SK-N-SH treated with all-trans-retinoic acid at 6 μM for 48 hours (cell line): ENCODE measurements around the gene NTSR1.

Source experiments
- ATAC-seq: fragments of 200-7000 bp; cut with Tn5 transposase; 3 replicates; pipeline ENCODE4 v1.9.1; 2020; ENCODE audit warnings: mild to moderate bottlenecking, moderate library complexity
- ARNTL ChIP-seq: fragments of 450-650 bp; formaldehyde crosslinking; IDR thresholded peaks from 2 replicates; pipeline ENCODE4 v1.5.0; 2020; ENCODE audit warnings: low read depth, mild to moderate bottlenecking, moderate library complexity, borderline replicate concordance
- BACH2 ChIP-seq: fragments of 250-450 bp; sonication (Bioruptor Pico); IDR thresholded peaks from 2 replicates; pipeline ENCODE4 v1.9.0; 2021; ENCODE audit warnings: mild to moderate bottlenecking, borderline replicate concordance
- CSRNP3 ChIP-seq: fragments of 250-450 bp; sonication (Bioruptor Pico); IDR thresholded peaks from 2 replicates; pipeline ENCODE4 v1.5.1; 2021; ENCODE audit warnings: mild to moderate bottlenecking, moderate library complexity
- ESRRG ChIP-seq: fragments of 250-450 bp; sonication (Bioruptor Pico); IDR thresholded peaks from 2 replicates; pipeline ENCODE4 v1.6.1; 2021; ENCODE audit warnings: mild to moderate bottlenecking
- GLIS3 ChIP-seq: fragments of 250-450 bp; sonication (Bioruptor Pico); IDR thresholded peaks from 2 replicates; pipeline ENCODE4 v1.5.0; 2020; ENCODE audit warnings: mild to moderate bottlenecking, moderate library complexity
- OSR1 ChIP-seq: fragments of 250-450 bp; sonication (Bioruptor Pico); IDR thresholded peaks from 2 replicates; pipeline ENCODE4 v1.8.0; 2022; ENCODE audit warnings: moderate library complexity, mild to moderate bottlenecking, inconsistent platforms
- PPARA ChIP-seq: fragments of 250-450 bp; sonication (Bioruptor Pico); IDR thresholded peaks from 2 replicates; pipeline ENCODE4 v1.5.0; 2020; ENCODE audit warnings: mild to moderate bottlenecking, borderline replicate concordance
- RARB ChIP-seq: fragments of 250-450 bp; sonication (Bioruptor Pico); IDR thresholded peaks from 2 replicates; pipeline ENCODE4 v1.8.0; 2021; ENCODE audit warnings: mild to moderate bottlenecking, moderate library complexity
- SNAI2 ChIP-seq: fragments of 250-450 bp; sonication (Bioruptor Pico); IDR thresholded peaks from 2 replicates; pipeline ENCODE4 v1.5.0; 2020; ENCODE audit warnings: mild to moderate bottlenecking, moderate library complexity
- TCF4 ChIP-seq: fragments of 250-450 bp; sonication (Bioruptor Pico); IDR thresholded peaks from 2 replicates; pipeline ENCODE4 v1.8.0; 2021; ENCODE audit warnings: mild to moderate bottlenecking, moderate library complexity, borderline replicate concordance
- ZC3H10 ChIP-seq: fragments of 250-450 bp; sonication (Bioruptor Pico); IDR thresholded peaks from 2 replicates; pipeline ENCODE4 v1.5.1; 2021; ENCODE audit warnings: mild to moderate bottlenecking, moderate library complexity
- ZFP3 ChIP-seq: fragments of 250-450 bp; sonication (Bioruptor Pico); IDR thresholded peaks from 2 replicates; pipeline ENCODE4 v1.5.0; 2020; ENCODE audit warnings: mild to moderate bottlenecking, moderate library complexity
- ZNF565 ChIP-seq: fragments of 450-650 bp; formaldehyde crosslinking; conservative IDR thresholded peaks from 2 replicates; pipeline ENCODE4 v1.5.0; 2020; ENCODE audit warnings: low read depth, mild to moderate bottlenecking, moderate library complexity
- ZNF70 ChIP-seq: fragments of 450-650 bp; formaldehyde crosslinking; IDR thresholded peaks from 2 replicates; pipeline ENCODE4 v1.5.0; 2020; ENCODE audit warnings: mild to moderate bottlenecking, moderate library complexity
- ZNF8 ChIP-seq: fragments of 450-650 bp; formaldehyde crosslinking; IDR thresholded peaks from 2 replicates; pipeline ENCODE4 v1.5.0; 2020; ENCODE audit warnings: mild to moderate bottlenecking, moderate library complexity
- TF ChIP-seq, protein P1 (sequence below): fragments of 250-450 bp; sonication (Bioruptor Pico); IDR thresholded peaks from 2 replicates; pipeline ENCODE4 v1.5.0; 2020; ENCODE audit warnings: mild to moderate bottlenecking, moderate library complexity
- TF ChIP-seq, protein P2 (sequence below): fragments of 250-450 bp; sonication (Bioruptor Pico); IDR thresholded peaks from 2 replicates; pipeline ENCODE4 v1.5.1; 2020; ENCODE audit warnings: low read depth, mild to moderate bottlenecking, moderate library complexity

NTSR1 gene

GRCh38 chr20:62770111-62770910 is 61.7 kb downstream of the NTSR1 start (continued):
- TF ChIP-seq, protein P1, sequence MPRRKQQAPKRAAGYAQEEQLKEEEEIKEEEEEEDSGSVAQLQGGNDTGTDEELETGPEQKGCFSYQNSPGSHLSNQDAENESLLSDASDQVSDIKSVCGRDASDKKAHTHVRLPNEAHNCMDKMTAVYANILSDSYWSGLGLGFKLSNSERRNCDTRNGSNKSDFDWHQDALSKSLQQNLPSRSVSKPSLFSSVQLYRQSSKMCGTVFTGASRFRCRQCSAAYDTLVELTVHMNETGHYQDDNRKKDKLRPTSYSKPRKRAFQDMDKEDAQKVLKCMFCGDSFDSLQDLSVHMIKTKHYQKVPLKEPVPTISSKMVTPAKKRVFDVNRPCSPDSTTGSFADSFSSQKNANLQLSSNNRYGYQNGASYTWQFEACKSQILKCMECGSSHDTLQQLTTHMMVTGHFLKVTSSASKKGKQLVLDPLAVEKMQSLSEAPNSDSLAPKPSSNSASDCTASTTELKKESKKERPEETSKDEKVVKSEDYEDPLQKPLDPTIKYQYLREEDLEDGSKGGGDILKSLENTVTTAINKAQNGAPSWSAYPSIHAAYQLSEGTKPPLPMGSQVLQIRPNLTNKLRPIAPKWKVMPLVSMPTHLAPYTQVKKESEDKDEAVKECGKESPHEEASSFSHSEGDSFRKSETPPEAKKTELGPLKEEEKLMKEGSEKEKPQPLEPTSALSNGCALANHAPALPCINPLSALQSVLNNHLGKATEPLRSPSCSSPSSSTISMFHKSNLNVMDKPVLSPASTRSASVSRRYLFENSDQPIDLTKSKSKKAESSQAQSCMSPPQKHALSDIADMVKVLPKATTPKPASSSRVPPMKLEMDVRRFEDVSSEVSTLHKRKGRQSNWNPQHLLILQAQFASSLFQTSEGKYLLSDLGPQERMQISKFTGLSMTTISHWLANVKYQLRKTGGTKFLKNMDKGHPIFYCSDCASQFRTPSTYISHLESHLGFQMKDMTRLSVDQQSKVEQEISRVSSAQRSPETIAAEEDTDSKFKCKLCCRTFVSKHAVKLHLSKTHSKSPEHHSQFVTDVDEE (CRISPR knock-in tag), result no peak
- TF ChIP-seq PPARA (CRISPR knock-in tag), result no peak
- no peak for TF ChIP-seq BACH2 (CRISPR knock-in tag)
- no peak for TF ChIP-seq ZNF8 (CRISPR knock-in tag)
- no peak for TF ChIP-seq ZFP3 (CRISPR knock-in tag)
- TF ChIP-seq, all 23 proteins: peak for 0

DNA sequence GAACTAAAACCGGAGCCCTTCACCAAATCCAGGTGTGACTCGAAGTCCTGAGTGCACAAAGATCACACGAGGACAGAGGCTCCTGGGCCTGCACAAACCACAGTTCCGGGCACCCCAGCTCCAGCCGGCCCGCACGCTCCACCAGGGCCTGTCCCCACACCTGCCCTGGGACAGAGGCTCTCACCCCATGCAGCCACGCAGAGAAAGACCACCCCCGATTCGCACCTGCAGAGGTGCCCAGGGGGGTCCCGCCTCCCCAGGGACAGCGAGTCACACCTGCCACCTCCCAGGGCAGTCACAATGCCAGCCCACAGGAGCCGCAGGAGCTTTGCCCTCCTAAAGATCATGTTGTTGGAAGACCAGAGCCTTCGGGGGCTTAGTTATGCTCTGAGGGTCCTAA is 62.3 kb downstream of the NTSR1 start:
- ATAC-seq, result no peak

DNA sequence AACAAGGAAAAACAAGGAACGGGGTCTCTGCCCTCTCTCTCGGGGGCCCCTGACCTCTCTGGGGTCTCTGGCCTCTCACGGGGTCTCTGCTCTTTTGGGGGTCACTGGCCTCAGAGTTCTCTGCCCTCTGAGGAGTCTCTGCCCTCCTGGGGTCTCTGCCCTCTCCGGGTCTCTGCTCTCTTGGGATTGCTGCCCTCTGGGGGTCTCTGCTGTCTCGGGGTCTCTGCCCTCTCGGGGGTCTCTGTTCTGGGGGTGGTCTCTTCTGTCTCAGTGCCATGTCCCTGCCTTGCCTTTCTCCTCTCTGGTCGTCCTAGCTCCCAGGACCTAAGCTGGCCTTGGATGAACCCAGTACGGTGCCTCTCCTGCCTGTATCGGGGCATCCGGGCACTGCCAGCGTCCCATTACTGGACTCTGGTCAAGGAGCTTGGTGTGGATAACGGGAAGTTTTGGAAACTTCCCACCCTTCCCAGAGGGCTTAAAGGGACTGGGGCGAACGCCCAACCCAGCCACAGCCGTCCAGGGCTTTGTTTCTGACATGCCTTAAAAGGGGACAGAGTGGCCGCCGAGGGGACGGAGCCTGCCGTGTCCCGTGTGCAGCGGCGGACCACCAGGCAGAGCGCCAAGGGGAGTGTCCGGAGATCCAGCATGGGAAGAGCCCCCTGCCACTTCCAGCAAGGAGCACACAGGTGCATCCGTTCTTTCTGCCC is 62.9 kb downstream of the NTSR1 start:
- no peak for ATAC-seq
- TF ChIP-seq RARB (no peak), ZC3H10 (CRISPR knock-in tag) (no peak), OSR1 (CRISPR knock-in tag) (no peak), ZNF565 (CRISPR knock-in tag) (no peak)

More for the DNA sequence above, 62.3 kb downstream of the NTSR1 start:
- TF ChIP-seq, protein P1 (CRISPR knock-in tag), result no peak
- TF ChIP-seq ZNF70 (CRISPR knock-in tag), result no peak
- TF ChIP-seq ZC3H10 (CRISPR knock-in tag), result no peak

GRCh38 chr20:62772103-62772611 is 63.5 kb downstream of the NTSR1 start:
- no peak for TF ChIP-seq TCF4 (CRISPR knock-in tag)
- TF ChIP-seq ARNTL (CRISPR knock-in tag), result no peak
- no peak for TF ChIP-seq PPARA (CRISPR knock-in tag)
- no peak for TF ChIP-seq GLIS3 (CRISPR knock-in tag)
- TF ChIP-seq ZNF8 (CRISPR knock-in tag), result no peak
- no peak for TF ChIP-seq ESRRG (CRISPR knock-in tag)
- TF ChIP-seq BACH2 (CRISPR knock-in tag), result no peak
- TF ChIP-seq, protein P2, sequence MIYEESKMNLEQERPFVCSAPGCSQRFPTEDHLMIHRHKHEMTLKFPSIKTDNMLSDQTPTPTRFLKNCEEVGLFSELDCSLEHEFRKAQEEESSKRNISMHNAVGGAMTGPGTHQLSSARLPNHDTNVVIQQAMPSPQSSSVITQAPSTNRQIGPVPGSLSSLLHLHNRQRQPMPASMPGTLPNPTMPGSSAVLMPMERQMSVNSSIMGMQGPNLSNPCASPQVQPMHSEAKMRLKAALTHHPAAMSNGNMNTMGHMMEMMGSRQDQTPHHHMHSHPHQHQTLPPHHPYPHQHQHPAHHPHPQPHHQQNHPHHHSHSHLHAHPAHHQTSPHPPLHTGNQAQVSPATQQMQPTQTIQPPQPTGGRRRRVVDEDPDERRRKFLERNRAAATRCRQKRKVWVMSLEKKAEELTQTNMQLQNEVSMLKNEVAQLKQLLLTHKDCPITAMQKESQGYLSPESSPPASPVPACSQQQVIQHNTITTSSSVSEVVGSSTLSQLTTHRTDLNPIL (CRISPR knock-in tag), result no peak
- no peak for TF ChIP-seq ZNF70 (CRISPR knock-in tag)
- no peak for TF ChIP-seq RARB
- TF ChIP-seq, protein P1 (CRISPR knock-in tag), result no peak
- no peak for TF ChIP-seq CSRNP3 (CRISPR knock-in tag)
- no peak for TF ChIP-seq ZFP3 (CRISPR knock-in tag)
- TF ChIP-seq SNAI2 (CRISPR knock-in tag), result no peak
- ATAC-seq, result no peak
